ENCODE data around the gene ZFC3H1. TPM values are rescaled to one million over a fixed set of nuclear protein-coding genes. Genes with fewer than 3 reads are reported as not detected.

Gene ZFC3H1
- total RNA-seq, 2 donors from 2014 or later: 20.8 to 45.2 TPM

- Histone ChIP-seq H3K4me3 (no peak overlapping the region), H3K36me3 (no peaks in the 10 kb centered on the region), H3K4me1 (replicated peaks) (no peaks in the 10 kb centered on the region), H3K9me3 (no peaks in the 10 kb centered on the region), H3K27ac (no peak overlapping the region), H3K27me3 (replicated peaks; ENCODE audit: insufficient read depth) (no peaks in the 10 kb centered on the region)
- DNase-seq (ENCODE audit: low spot score): no peak
- WGBS: 49% methylated on average over 3 of the region's 3 CpGs
- intact Hi-C loops (cut with DNase I): no loop called here
- TF ChIP-seq CTCF (IDR thresholded peaks at IDR 0.05): no peak
- TF ChIP-seq POLR2A (IDR thresholded peaks at IDR 0.05): no peak
- TF ChIP-seq POLR2AphosphoS5 (IDR thresholded peaks at IDR 0.05): no peak
Observed at GRCh38 chr12:71592841-71593240, 70.8 kb downstream of the ZFC3H1 start.

DNA sequence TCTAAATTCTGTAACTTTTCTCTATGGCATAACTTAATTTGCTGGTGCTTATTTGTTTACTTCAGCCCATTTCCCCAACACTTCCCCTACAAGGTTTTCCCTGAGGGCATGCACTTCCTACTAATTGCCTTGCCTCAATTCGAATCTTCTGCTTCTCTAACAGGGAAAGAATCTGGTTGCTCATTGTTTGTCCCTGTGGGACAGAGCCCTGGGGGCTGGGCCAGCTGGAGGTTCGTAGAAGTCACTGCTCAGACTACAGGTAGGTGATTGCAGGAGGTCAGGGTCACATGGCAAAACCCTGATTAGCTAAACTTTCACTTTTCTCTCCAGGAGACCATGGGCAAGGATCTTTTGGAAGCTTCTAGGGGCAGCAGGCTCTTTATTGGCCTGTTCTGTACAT, 72.0 kb downstream of the ZFC3H1 start:
- no peak for DNase-seq (ENCODE audit: low spot score)
- Histone ChIP-seq H3K27ac (no peak overlapping the region), H3K9me3 (no peaks in the 10 kb centered on the region), H3K4me3 (no peak overlapping the region), H3K27me3 (replicated peaks; ENCODE audit: insufficient read depth) (no peaks in the 10 kb centered on the region), H3K4me1 (replicated peaks) (no peaks in the 10 kb centered on the region), H3K36me3 (no peaks in the 10 kb centered on the region)
- TF ChIP-seq CTCF (IDR thresholded peaks at IDR 0.05) (no peak), POLR2AphosphoS5 (IDR thresholded peaks at IDR 0.05) (no peak), POLR2A (IDR thresholded peaks at IDR 0.05) (no peak)
- WGBS: 51% methylated on average over 2 of the region's 2 CpGs
- intact Hi-C loops (cut with DNase I): no loop called here

DNA sequence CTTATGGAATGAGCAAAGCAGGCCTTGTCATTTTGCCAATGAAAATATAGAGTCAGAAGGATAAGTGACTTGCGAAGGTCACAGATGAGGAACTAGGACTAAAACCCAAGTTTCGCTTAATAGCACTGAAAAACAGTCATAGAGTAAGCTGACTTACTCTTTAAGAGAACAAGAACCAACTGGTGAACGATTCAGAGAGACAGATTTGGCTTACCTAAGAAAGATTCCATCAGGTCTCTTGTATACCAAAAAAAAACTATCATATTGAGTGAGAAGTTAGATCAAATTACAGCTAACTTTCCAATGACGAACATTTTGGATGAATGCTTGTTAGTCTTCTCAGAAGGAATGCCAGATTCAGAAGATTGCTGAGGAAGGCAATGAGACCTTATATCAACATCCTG, 74.2 kb downstream of the ZFC3H1 start:
- intact Hi-C loops (cut with DNase I): no loop called here

DNA sequence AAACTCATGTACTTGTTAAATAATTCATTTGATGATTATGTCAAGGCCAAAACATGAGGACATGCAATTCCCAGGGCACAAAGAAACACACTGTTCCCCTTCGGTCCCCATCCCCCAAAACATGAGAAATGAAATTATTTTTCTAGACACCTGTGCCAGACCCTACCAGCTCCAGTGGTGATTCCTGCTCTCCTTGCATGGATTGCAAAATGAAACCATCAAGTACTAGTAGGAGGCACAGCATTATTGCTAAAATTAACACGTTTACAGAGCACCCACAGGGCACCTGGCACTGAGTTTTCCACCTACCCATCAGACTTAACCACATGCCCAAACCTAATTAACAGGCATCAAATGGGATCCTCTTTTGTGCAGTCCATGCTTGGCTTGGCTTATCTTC, 76.6 kb downstream of the ZFC3H1 start:
- Histone ChIP-seq H3K27me3 (replicated peaks; ENCODE audit: insufficient read depth) (no peaks in the 10 kb centered on the region), H3K9me3 (no peaks in the 10 kb centered on the region), H3K4me1 (replicated peaks) (no peaks in the 10 kb centered on the region), H3K36me3 (no peaks in the 10 kb centered on the region), H3K27ac (no peak overlapping the region), H3K4me3 (no peak overlapping the region)
- DNase-seq (ENCODE audit: low spot score): no peak
- intact Hi-C loops (cut with DNase I): no loop called here
- 72% methylated on average over 2 of the region's 2 CpGs for WGBS
- TF ChIP-seq CTCF (IDR thresholded peaks at IDR 0.05): no peak
- no peak for TF ChIP-seq POLR2A (IDR thresholded peaks at IDR 0.05)
- TF ChIP-seq POLR2AphosphoS5 (IDR thresholded peaks at IDR 0.05): no peak

More for the DNA sequence above, 74.2 kb downstream of the ZFC3H1 start:
- H3K4me1 ChIP-seq (replicated peaks): no peaks in the 10 kb centered on the region
- no peak for TF ChIP-seq POLR2A (IDR thresholded peaks at IDR 0.05)
- no peak for TF ChIP-seq CTCF (IDR thresholded peaks at IDR 0.05)
- no peak for TF ChIP-seq POLR2AphosphoS5 (IDR thresholded peaks at IDR 0.05)
- no peaks in the 10 kb centered on the region for H3K36me3 ChIP-seq
- H3K9me3 ChIP-seq: no peaks in the 10 kb centered on the region
- no peak for DNase-seq (ENCODE audit: low spot score)
- H3K27ac ChIP-seq: no peak overlapping the region
- H3K27me3 ChIP-seq (replicated peaks; ENCODE audit: insufficient read depth): no peaks in the 10 kb centered on the region
- WGBS: 39% methylated on average over 4 of the region's 4 CpGs
- H3K4me3 ChIP-seq: no peak overlapping the region

DNA sequence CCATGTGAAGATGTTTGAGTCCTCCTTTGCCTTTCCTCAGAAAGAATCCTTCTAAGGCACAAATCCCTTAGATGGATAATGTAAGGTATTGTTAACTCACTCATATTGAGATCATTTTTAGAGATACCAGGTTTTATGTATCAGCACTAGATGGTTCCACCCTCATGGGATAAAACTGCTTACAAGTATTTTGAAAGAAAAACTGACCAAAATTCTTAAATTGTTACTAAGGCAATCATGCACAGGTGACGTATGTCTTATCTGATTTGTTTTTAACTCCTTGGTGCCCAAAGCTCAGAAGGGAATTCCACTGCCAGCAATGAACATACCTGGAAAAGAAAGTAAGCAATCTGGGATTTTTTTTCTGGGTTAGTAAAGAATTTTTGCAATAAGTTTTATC, 78.4 kb downstream of the ZFC3H1 start:
- intact Hi-C loops (cut with DNase I): no loop called here
- no peak for DNase-seq (ENCODE audit: low spot score)
- Histone ChIP-seq H3K36me3 (no peaks in the 10 kb centered on the region), H3K27ac (no peak overlapping the region), H3K4me1 (replicated peaks) (no peaks in the 10 kb centered on the region), H3K27me3 (replicated peaks; ENCODE audit: insufficient read depth) (no peaks in the 10 kb centered on the region), H3K4me3 (no peak overlapping the region), H3K9me3 (no peaks in the 10 kb centered on the region)
- no peak for TF ChIP-seq CTCF (IDR thresholded peaks at IDR 0.05)
- TF ChIP-seq POLR2A (IDR thresholded peaks at IDR 0.05): no peak
- no peak for TF ChIP-seq POLR2AphosphoS5 (IDR thresholded peaks at IDR 0.05)
- 36% methylated on average over 1 of the region's 1 CpG for WGBS
